Vagina (tissue), 2 donors: ENCODE measurements around the gene PKD1. TPM values are rescaled to one million over a fixed set of nuclear protein-coding genes. Genes with fewer than 3 reads are reported as not detected.

Source experiments
- DNase-seq, 2 donors: peaks; one replicate each; pipeline ENCODE4 v3.0.0-alpha.2; 2017; ENCODE audit errors: extremely low spot score in 2 of 2
- H3K27ac ChIP-seq: fragments of 200-600 bp; sonication (generic); one replicate; pipeline ENCODE4 v1.5.1; 2019
- H3K27me3 ChIP-seq: fragments of 200-600 bp; sonication (generic); one replicate; pipeline ENCODE4 v1.5.1; 2019
- H3K36me3 ChIP-seq, 2 donors: fragments of 200-600 bp; sonication (generic); one replicate each; pipeline ENCODE4 v1.5.1; 2017 to 2019
- H3K4me1 ChIP-seq: fragments of 200-600 bp; sonication (generic); one replicate; pipeline ENCODE4 v1.5.1; 2019
- H3K4me3 ChIP-seq, 2 donors: fragments of 200-600 bp; sonication (generic); 1 replicate in 1 of 2; 2 replicates in 1 of 2; pipeline ENCODE4 v1.5.1; 2016 to 2019
- H3K9me3 ChIP-seq: fragments of 200-600 bp; sonication (generic); one replicate; pipeline ENCODE4 v1.5.1; 2019
- CTCF ChIP-seq, 3 experiments: fragments of 450-650 bp in 2 of 3; fragments of 200-600 bp in 1 of 3; sonication (generic) in 1 of 3; IDR thresholded peaks; one replicate each; pipeline ENCODE4 v1.5.1; 2017 to 2019; ENCODE audit warnings: antibody characterized with exemption in 3 of 3, mild to moderate bottlenecking in 2 of 3, moderate library complexity in 2 of 3
- POLR2A ChIP-seq, 2 donors: fragments of 450-650 bp; IDR thresholded peaks; one replicate each; pipeline ENCODE4 v1.6.1; 2017; ENCODE audit warnings: antibody characterized with exemption in 2 of 2, mild to moderate bottlenecking in 2 of 2, moderate library complexity in 2 of 2
- POLR2AphosphoS5 ChIP-seq, 2 donors: sonication (generic); formaldehyde crosslinking; IDR thresholded peaks; one replicate each; pipeline ENCODE4 v1.9.0; 2017; ENCODE audit warnings: antibody characterized with exemption in 2 of 2, mild to moderate bottlenecking in 2 of 2, low read depth in 1 of 2; ENCODE audit not compliant: insufficient read depth in 1 of 2
- intact Hi-C: fragments of 100-400 bp; cut with DNase I; formaldehyde crosslinking; loops from one replicate; pipeline ENCODE4 v1.15.1; 2023
- total RNA-seq: library from RNA; depleted of rRNA; stranded (reverse); fragments of >200 nt; gene quantifications from one replicate; pipeline ENCODE4 v1.2.3, GENCODE V29; 2016

The PKD1 gene
- total RNA-seq, 1 donor from 2014 or later, result 153 TPM

DNA sequence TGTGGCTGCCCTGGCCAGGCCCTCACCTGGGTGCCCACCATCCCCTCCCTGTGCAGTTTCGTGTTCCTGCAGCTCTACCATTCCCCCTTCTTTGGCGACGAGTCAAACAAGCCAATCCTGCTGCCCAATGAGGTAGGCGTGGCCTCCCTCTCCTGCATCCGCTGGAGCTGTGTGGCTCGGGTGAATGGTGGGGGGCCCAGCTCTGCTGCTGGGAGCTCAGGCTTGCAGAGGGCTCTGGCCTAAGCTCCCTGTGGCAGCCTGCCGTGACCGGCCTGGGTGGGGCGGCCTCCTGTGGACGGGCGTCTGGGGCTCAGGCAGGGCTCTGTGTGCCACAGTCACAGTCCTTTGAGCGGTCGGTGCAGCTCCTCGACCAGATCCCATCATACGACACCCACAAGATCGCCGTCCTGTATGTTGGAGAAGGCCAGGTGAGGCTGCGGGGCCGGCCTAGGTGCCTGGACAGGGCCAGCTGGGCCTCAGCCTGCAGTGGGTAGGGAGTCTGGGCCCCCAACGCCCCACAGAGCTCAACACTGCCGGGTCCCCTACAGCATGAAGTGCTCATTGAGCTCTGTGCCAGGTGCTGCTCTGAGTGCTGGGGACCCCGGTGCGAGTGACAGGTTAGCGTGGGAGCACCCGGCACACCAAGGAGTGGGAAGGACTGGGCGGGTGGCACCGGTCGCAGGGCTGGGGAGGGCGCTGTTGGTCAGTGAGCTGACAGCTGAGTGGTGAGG lies 50.6 kb downstream of the PKD1 start:
- intact Hi-C loops, result no loop called here
- H3K4me1 ChIP-seq, result peaks cover 51% of the 10 kb centered on the region
- no peaks in the 10 kb centered on the region for H3K27me3 ChIP-seq
- DNase-seq, result no peak
- H3K36me3 ChIP-seq, result peaks cover 0 to 38% of the 10 kb centered on the region in 2 donors
- H3K4me3 ChIP-seq, result no peak overlapping the region
- peak overlapping the region; percentile 20 for H3K27ac ChIP-seq
- no peak for TF ChIP-seq POLR2A (IDR thresholded peaks at IDR 0.05)
- no peak for TF ChIP-seq POLR2AphosphoS5 (IDR thresholded peaks at IDR 0.05; ENCODE audit: insufficient read depth in 1 of 2, low read depth in 1 of 2)
- TF ChIP-seq CTCF (IDR thresholded peaks at IDR 0.05), result no peak
- no peaks in the 10 kb centered on the region for H3K9me3 ChIP-seq

- no peak overlapping the region for H3K4me3 ChIP-seq
- no peak for DNase-seq
- no peaks in the 10 kb centered on the region for H3K9me3 ChIP-seq
- peak overlapping the region; percentile 47 for H3K27ac ChIP-seq
- intact Hi-C loops, result no loop called here
- no peak for TF ChIP-seq POLR2AphosphoS5 (IDR thresholded peaks at IDR 0.05; ENCODE audit: insufficient read depth in 1 of 2, low read depth in 1 of 2)
- no peak for TF ChIP-seq CTCF (IDR thresholded peaks at IDR 0.05)
- no peak for TF ChIP-seq POLR2A (IDR thresholded peaks at IDR 0.05)
- peaks cover 46% of the 10 kb centered on the region for H3K4me1 ChIP-seq
- H3K27me3 ChIP-seq, result no peaks in the 10 kb centered on the region
- H3K36me3 ChIP-seq, result peaks cover 0 to 45% of the 10 kb centered on the region in 2 donors
These were observed 51.6 kb downstream of the PKD1 start for GRCh38 chr16:2083876-2084780.

DNA sequence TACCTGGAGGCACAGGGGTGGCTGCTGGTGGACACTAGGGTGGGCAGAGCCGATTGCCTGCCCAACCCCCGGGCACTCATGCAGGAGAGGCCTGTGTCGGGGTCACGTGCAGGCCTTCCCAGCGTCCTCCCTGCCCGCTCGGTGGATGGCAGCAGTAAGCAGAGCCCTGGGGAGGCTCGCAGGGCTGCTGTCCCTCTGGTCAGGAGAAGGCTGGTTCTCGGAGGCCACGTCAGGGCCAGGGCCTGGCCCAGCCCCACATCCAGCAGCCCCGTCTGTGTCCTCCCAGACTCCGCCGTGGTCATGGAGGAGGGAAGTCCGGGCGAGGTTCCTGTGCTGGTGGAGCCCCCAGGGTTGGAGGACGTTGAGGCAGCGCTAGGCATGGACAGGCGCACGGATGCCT lies 52.3 kb downstream of the PKD1 start:
- H3K27ac ChIP-seq, result peak overlapping the region; percentile 47
- TF ChIP-seq POLR2AphosphoS5 (IDR thresholded peaks at IDR 0.05; ENCODE audit: insufficient read depth in 1 of 2, low read depth in 1 of 2) (peak in 1 of 2 donors; percentile 28), CTCF (IDR thresholded peaks at IDR 0.05) (no peak)

DNA sequence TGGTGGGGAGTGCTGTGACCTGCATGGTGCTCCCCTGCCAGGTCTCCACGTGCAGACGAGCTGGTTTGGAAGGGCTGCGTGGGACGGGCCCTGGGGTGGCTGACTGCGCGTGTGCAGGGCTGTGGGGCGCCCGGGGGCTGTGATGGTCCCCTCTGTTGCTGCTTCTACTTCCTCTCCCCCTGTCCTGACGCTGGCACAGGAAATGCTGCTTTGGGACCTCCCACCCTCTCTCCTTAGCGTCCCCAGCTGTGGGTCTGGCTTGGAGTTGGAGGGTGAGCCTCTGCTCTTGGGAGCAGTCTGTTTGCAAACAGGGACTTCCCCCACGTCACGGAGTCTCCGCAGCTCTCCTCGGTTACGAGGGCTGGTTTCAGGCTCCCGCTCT lies 52.7 kb downstream of the PKD1 start:
- intact Hi-C loops, result no loop called here
- no peaks in the 10 kb centered on the region for H3K9me3 ChIP-seq
- no peak overlapping the region for H3K4me3 ChIP-seq
- no peak for DNase-seq
- peaks cover 0 to 47% of the 10 kb centered on the region in 2 donors for H3K36me3 ChIP-seq
- H3K27me3 ChIP-seq, result no peaks in the 10 kb centered on the region
- peaks cover 46% of the 10 kb centered on the region for H3K4me1 ChIP-seq
- no peak for TF ChIP-seq CTCF (IDR thresholded peaks at IDR 0.05)
- TF ChIP-seq POLR2A (IDR thresholded peaks at IDR 0.05), result no peak
- TF ChIP-seq POLR2AphosphoS5 (IDR thresholded peaks at IDR 0.05; ENCODE audit: insufficient read depth in 1 of 2, low read depth in 1 of 2), result no peak
- peak overlapping the region; percentile 47 for H3K27ac ChIP-seq

More for the DNA sequence above, 52.3 kb downstream of the PKD1 start:
- intact Hi-C loops, result no loop called here
- peaks cover 0 to 50% of the 10 kb centered on the region in 2 donors for H3K36me3 ChIP-seq
- no peak for DNase-seq
- peaks cover 46% of the 10 kb centered on the region for H3K4me1 ChIP-seq
- H3K9me3 ChIP-seq, result no peaks in the 10 kb centered on the region
- no peaks in the 10 kb centered on the region for H3K27me3 ChIP-seq
- no peak overlapping the region for H3K4me3 ChIP-seq
